NK-92 (cell line): ENCODE measurements around the gene PHIP.

Experiments
- DNase-seq: peaks from one replicate; lab custom pipeline; 2025; ENCODE audit not compliant: unreplicated experiment; lab: John Stamatoyannopoulos, UW

PHIP gene

GRCh38 chr6:79071547-79071946, 6.5 kb downstream of the PHIP start:
- DNase-seq: no peak

GRCh38 chr6:79070206-79070825, 7.7 kb downstream of the PHIP start:
- DNase-seq: no peak

GRCh38 chr6:79066828-79067227, 11.2 kb downstream of the PHIP start:
- DNase-seq: no peak

- no peak for DNase-seq
Measured at GRCh38 chr6:79066330-79066729, 11.7 kb downstream of the PHIP start.

- no peak for DNase-seq
Measured at GRCh38 chr6:79065232-79065631, 12.8 kb downstream of the PHIP start.

- DNase-seq: no peak
Measured at GRCh38 chr6:79064635-79065034, 13.4 kb downstream of the PHIP start.

- DNase-seq: no peak
Measured at GRCh38 chr6:79062708-79063107, 15.3 kb downstream of the PHIP start.

GRCh38 chr6:79057746-79058145, 20.3 kb downstream of the PHIP start:
- no peak for DNase-seq

- no peak for DNase-seq
Measured at GRCh38 chr6:79056226-79056625, 21.8 kb downstream of the PHIP start.

GRCh38 chr6:79048611-79049010, 29.4 kb downstream of the PHIP start:
- DNase-seq: no peak

- DNase-seq: no peak
Measured at GRCh38 chr6:79047072-79047471, 31.0 kb downstream of the PHIP start.

GRCh38 chr6:79045966-79046365, 32.1 kb downstream of the PHIP start:
- no peak for DNase-seq

GRCh38 chr6:79042799-79043126, 35.3 kb downstream of the PHIP start:
- DNase-seq: no peak

- no peak for DNase-seq
Measured at GRCh38 chr6:79042088-79042798, 35.8 kb downstream of the PHIP start.

- no peak for DNase-seq
Measured at GRCh38 chr6:79040083-79040482, 38.0 kb downstream of the PHIP start.

GRCh38 chr6:79038061-79038460, 40.0 kb downstream of the PHIP start:
- no peak for DNase-seq

- DNase-seq: no peak
Measured at GRCh38 chr6:79034865-79035264, 43.2 kb downstream of the PHIP start.

- no peak for DNase-seq
Measured at GRCh38 chr6:79033279-79033678, 44.8 kb downstream of the PHIP start.

- DNase-seq: no peak
Measured at GRCh38 chr6:79031821-79032590, 46.0 kb downstream of the PHIP start.

- DNase-seq: no peak
Measured at GRCh38 chr6:79030511-79030910, 47.5 kb downstream of the PHIP start.

- no peak for DNase-seq
Measured at GRCh38 chr6:79030023-79030422, 48.0 kb downstream of the PHIP start.

GRCh38 chr6:79028641-79029314, 49.3 kb downstream of the PHIP start:
- no peak for DNase-seq
